ENCODE results near the gene GREB1. TPM values are rescaled to one million over a fixed set of nuclear protein-coding genes. Genes with fewer than 3 reads are reported as not detected.

The GREB1 gene
- total and polyA plus RNA-seq, 2 donors (not counting 1 experiment from before 2014, with no cell fraction given), result 0.04 to 0.39 TPM

DNA sequence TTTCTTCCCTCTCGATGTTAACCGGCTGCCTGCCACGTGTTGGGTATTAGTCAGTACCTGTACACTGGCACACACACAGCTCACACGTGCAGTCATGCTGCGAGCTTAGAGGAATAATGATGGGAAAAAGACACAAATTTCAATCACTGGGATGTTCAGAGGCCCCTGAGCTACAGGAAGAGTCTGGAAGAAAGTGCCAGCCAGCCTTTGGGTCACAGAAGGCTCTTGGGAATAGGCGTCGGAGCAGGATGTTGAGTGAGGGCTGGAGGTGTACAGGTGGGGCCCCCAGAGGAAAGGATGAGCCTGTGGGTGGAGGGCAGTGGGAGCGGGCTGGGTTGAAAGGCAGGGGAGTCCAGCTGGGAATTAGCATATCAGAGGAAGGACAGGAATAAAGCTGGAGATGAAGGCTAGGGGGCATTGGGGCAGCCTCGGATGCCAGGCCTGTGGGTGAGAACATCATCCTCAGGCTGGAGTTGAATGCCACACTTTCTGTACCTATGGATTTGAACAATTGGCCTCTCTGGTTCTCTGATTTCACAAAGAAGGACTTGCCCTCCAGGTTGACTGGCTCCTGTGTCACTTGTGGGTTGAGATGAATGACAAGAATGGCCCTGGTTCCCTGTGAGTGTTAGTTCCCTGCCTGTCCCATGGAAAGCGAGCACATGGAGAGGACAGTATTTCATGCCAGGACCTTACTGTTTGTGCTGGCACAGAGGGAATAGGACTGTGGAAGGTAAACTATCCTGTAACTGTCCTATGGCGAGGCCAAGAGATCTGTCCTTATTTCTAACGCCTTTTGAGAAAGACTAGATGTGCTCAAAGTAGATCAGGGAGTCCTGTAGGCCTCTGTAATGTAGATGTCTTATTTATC is 40.6 kb downstream of the GREB1 start:
- Mint-ChIP-seq H3K9me3 (ENCODE audit: insufficient read depth) (no peaks in the 10 kb centered on the region), H3K4me3 (no peak overlapping the region), H3K4me1 (no peaks in the 10 kb centered on the region), H3K27ac (no peak overlapping the region), H3K27me3 (peaks cover 5% of the 10 kb centered on the region)
- no peaks in the 10 kb centered on the region for H3K79me2 ChIP-seq (ENCODE audit: control insufficient read depth, insufficient read depth, low read length)
- no peaks in the 10 kb centered on the region for H3K9me3 ChIP-seq (ENCODE audit: control extremely low read depth in 1 of 3, control insufficient read depth in 2 of 3, insufficient read depth in 1 of 3, low read length in 2 of 3)
- DNase-seq (no peak), ATAC-seq (ENCODE audit: low read depth) (no peak)
- H3K36me3 ChIP-seq (replicated peaks in 1 of 2; ENCODE audit: control extremely low read depth in 1 of 2, control insufficient read depth in 1 of 2, extremely low read depth in 1 of 2, insufficient read depth in 2 of 2, low read length in 1 of 2), result no peaks in the 10 kb centered on the region
- intact Hi-C loops (cut with micrococcal nuclease), result no loop called here
- ChIA-PET POLR2A (no interaction called here), CTCF (no interaction called here)
- no peak overlapping the region for H2AFZ ChIP-seq (ENCODE audit: insufficient read depth, low read depth, low read length, poor library complexity, severe bottlenecking)
- 93% methylated on average over 6 of the region's 12 CpGs for WGBS (ENCODE audit: insufficient coverage)
- no peaks in the 10 kb centered on the region for H4K20me1 ChIP-seq (ENCODE audit: control insufficient read depth, insufficient read depth, low read length, poor library complexity, severe bottlenecking)
- no peak overlapping the region for H3K4me2 ChIP-seq (replicated peaks; ENCODE audit: low read depth, low read length, poor library complexity, severe bottlenecking)
- no peaks in the 10 kb centered on the region for H3K4me1 ChIP-seq (ENCODE audit: control insufficient read depth in 2 of 2, insufficient read depth in 2 of 2, low read length in 2 of 2)
- no peak overlapping the region for H3K9ac ChIP-seq (ENCODE audit: low read length)
- H3K27ac ChIP-seq (ENCODE audit: low read length in 2 of 2), result no peak overlapping the region
- TF ChIP-seq, protein P1, sequence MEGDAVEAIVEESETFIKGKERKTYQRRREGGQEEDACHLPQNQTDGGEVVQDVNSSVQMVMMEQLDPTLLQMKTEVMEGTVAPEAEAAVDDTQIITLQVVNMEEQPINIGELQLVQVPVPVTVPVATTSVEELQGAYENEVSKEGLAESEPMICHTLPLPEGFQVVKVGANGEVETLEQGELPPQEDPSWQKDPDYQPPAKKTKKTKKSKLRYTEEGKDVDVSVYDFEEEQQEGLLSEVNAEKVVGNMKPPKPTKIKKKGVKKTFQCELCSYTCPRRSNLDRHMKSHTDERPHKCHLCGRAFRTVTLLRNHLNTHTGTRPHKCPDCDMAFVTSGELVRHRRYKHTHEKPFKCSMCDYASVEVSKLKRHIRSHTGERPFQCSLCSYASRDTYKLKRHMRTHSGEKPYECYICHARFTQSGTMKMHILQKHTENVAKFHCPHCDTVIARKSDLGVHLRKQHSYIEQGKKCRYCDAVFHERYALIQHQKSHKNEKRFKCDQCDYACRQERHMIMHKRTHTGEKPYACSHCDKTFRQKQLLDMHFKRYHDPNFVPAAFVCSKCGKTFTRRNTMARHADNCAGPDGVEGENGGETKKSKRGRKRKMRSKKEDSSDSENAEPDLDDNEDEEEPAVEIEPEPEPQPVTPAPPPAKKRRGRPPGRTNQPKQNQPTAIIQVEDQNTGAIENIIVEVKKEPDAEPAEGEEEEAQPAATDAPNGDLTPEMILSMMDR (IDR thresholded peaks at IDR 0.05), result no peak
- TF ChIP-seq EZH2 (IDR thresholded peaks at IDR 0.05; ENCODE audit: borderline replicate concordance, insufficient read depth, low read depth, low read length, poor library complexity, severe bottlenecking), result no peak
- H3K4me3 ChIP-seq (ENCODE audit: control extremely low read depth in 1 of 5, extremely low read depth in 1 of 5, insufficient read depth in 1 of 5, low read depth in 2 of 5, low read length in 4 of 5), result no peak overlapping the region
- H3K27me3 ChIP-seq (replicated peaks in 1 of 4; ENCODE audit: control extremely low read depth in 1 of 4, control insufficient read depth in 3 of 4, insufficient read depth in 4 of 4, low read length in 3 of 4), result peaks cover 0 to 4% (median 0%) of the 10 kb centered on the region in 4 experiments

DNA sequence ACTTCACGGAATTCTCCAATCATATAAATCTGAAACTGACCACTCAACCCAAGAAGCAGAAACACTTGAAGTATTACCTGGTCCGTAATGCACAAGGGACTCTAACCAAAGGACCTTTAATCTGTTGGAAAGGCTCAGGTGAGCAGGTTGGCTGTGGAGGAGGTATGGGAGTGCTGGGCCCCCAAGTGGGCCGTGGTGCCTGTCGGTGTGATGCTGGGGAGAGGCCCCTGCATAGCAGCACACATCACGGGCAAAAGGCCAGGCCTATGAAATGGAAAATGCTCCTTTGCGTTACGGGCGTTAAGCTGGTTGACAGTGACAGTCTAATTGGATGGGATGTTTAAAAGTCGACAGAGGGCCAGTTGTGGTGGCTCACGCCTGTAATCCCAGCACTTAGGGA is 42.6 kb downstream of the GREB1 start:
- no peaks in the 10 kb centered on the region for H3K4me1 ChIP-seq (ENCODE audit: control insufficient read depth in 2 of 2, insufficient read depth in 2 of 2, low read length in 2 of 2)
- H3K9ac ChIP-seq (ENCODE audit: low read length), result no peak overlapping the region
- no peak overlapping the region for H3K27ac Mint-ChIP-seq
- TF ChIP-seq EZH2 (IDR thresholded peaks at IDR 0.05; ENCODE audit: borderline replicate concordance, insufficient read depth, low read depth, low read length, poor library complexity, severe bottlenecking), result no peak
- TF ChIP-seq, protein P1 (IDR thresholded peaks at IDR 0.05), result no peak
- H2AFZ ChIP-seq (ENCODE audit: insufficient read depth, low read depth, low read length, poor library complexity, severe bottlenecking), result no peak overlapping the region
- peaks cover 4% of the 10 kb centered on the region for H3K27me3 Mint-ChIP-seq
- no peaks in the 10 kb centered on the region for H3K9me3 ChIP-seq (ENCODE audit: control extremely low read depth in 1 of 3, control insufficient read depth in 2 of 3, insufficient read depth in 1 of 3, low read length in 2 of 3)
- no peak overlapping the region for H3K4me3 ChIP-seq (ENCODE audit: control extremely low read depth in 1 of 5, extremely low read depth in 1 of 5, insufficient read depth in 1 of 5, low read depth in 2 of 5, low read length in 4 of 5)
- no peak for ATAC-seq (ENCODE audit: low read depth)
- H3K9me3 Mint-ChIP-seq (ENCODE audit: insufficient read depth), result no peaks in the 10 kb centered on the region
- H3K27me3 ChIP-seq (replicated peaks in 1 of 4; ENCODE audit: control extremely low read depth in 1 of 4, control insufficient read depth in 3 of 4, insufficient read depth in 4 of 4, low read length in 3 of 4), result peaks cover 0 to 4% (median 0%) of the 10 kb centered on the region in 4 experiments
- no peaks in the 10 kb centered on the region for H3K36me3 ChIP-seq (replicated peaks in 1 of 2; ENCODE audit: control extremely low read depth in 1 of 2, control insufficient read depth in 1 of 2, extremely low read depth in 1 of 2, insufficient read depth in 2 of 2, low read length in 1 of 2)
- H3K79me2 ChIP-seq (ENCODE audit: control insufficient read depth, insufficient read depth, low read length), result no peaks in the 10 kb centered on the region
- no peak overlapping the region for H3K4me3 Mint-ChIP-seq
- H3K27ac ChIP-seq (ENCODE audit: low read length in 2 of 2), result no peak overlapping the region
- H4K20me1 ChIP-seq (ENCODE audit: control insufficient read depth, insufficient read depth, low read length, poor library complexity, severe bottlenecking), result no peaks in the 10 kb centered on the region
- CTCF ChIA-PET, result no interaction called here
- DNase-seq, result no peak
- 91% methylated on average over 8 of the region's 10 CpGs for WGBS (ENCODE audit: insufficient coverage)
- POLR2A ChIA-PET, result interaction anchor here (0.5 kb wide), 1 partner anchor 92 kb away, joined by 3 read pairs; no protein-coding TSS in a partner anchor
- intact Hi-C loops (cut with micrococcal nuclease), result no loop called here
- no peaks in the 10 kb centered on the region for H3K4me1 Mint-ChIP-seq
- H3K4me2 ChIP-seq (replicated peaks; ENCODE audit: low read depth, low read length, poor library complexity, severe bottlenecking), result no peak overlapping the region

All from B cell (primary cell).